ENCODE data around the gene KCTD1. TPM values are rescaled to one million over a fixed set of nuclear protein-coding genes. Genes with fewer than 3 reads are reported as not detected.

The KCTD1 gene
- total RNA-seq, 1 experiment from 2014 or later: 4.1 TPM

DNA sequence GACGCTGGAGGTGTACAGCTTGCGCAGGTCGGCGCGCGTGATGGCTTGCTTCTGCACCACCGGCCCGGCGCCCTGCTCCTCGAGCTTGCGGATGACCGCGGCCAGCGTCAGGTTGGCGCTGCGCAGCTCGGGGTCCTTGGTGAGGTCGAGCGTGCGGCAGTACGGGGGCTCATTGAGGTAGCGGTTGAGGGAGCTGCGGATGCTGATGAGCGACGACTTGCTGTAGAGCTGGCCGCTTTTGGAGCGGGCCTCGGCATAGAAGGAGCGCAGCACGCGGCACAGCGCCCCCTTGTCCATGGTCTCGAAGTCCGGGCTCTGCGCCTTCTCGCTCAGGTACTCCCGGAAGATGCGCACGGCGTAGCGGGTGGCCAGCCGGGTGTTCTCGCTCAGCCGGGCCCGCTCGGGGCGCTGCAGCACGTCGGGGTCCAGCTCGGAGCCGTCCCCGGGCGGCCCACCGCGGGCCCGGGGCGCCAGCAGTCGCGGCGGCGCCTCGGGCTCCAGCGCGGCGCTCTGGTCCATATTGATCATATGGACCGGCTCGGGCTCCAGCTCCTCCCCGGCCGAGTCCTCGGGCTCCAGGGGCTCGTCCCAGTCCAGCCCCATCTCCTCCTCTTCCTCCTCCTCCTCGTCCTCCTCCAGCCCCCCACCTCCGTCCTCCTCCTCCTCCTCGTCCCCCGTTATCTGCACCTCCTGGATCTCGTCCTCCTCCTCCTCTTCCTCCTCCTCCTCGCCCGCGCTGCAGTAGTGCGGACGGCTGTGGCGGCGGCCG lies 523 bp downstream of the KCTD1 start:
- no TSS peak for BruUV-seq (replicated peaks)
- no peaks in the 10 kb centered on the region for H3K36me3 ChIP-seq (ENCODE audit: insufficient read depth, low read length, poor library complexity, severe bottlenecking)
- H3K4me1 ChIP-seq (ENCODE audit: insufficient read depth, low read length, poor library complexity, severe bottlenecking): peaks cover 7% of the 10 kb centered on the region
- ChIA-PET POLR2A (ENCODE audit: low non-redundant PET) (interaction anchor here (0.6 kb wide), 1 partner anchor 383 kb away, joined by 3 read pairs; no protein-coding TSS in a partner anchor), CTCF (interaction anchor here (1.0 kb wide), 1 partner anchor 164 kb away, joined by 3 read pairs; no protein-coding TSS in a partner anchor)
- no peak overlapping the region for H3K27ac ChIP-seq (ENCODE audit: low read depth, low read length, poor library complexity, severe bottlenecking)
- intact Hi-C loops (cut with micrococcal nuclease; ENCODE audit: unreplicated experiment): no loop called here
- DNase-seq (ENCODE audit: low spot score): peak; percentile 78
- peaks cover 68% of the 10 kb centered on the region for H3K27me3 ChIP-seq (replicated peaks; ENCODE audit: insufficient read depth, low read depth, low read length, poor library complexity)
- TF ChIP-seq EZH2 (IDR thresholded peaks at IDR 0.05; ENCODE audit: borderline replicate concordance, low read depth, low read length, poor library complexity, severe bottlenecking): peak; percentile 72
- TF ChIP-seq, protein P1, sequence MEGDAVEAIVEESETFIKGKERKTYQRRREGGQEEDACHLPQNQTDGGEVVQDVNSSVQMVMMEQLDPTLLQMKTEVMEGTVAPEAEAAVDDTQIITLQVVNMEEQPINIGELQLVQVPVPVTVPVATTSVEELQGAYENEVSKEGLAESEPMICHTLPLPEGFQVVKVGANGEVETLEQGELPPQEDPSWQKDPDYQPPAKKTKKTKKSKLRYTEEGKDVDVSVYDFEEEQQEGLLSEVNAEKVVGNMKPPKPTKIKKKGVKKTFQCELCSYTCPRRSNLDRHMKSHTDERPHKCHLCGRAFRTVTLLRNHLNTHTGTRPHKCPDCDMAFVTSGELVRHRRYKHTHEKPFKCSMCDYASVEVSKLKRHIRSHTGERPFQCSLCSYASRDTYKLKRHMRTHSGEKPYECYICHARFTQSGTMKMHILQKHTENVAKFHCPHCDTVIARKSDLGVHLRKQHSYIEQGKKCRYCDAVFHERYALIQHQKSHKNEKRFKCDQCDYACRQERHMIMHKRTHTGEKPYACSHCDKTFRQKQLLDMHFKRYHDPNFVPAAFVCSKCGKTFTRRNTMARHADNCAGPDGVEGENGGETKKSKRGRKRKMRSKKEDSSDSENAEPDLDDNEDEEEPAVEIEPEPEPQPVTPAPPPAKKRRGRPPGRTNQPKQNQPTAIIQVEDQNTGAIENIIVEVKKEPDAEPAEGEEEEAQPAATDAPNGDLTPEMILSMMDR (conservative IDR thresholded peaks at IDR 0.05; ENCODE audit: low read depth, low read length): peak; percentile 55
- H3K9me3 ChIP-seq (ENCODE audit: low read depth, low read length, poor library complexity, severe bottlenecking): no peaks in the 10 kb centered on the region
- peak overlapping the region; percentile 72 for H3K4me3 ChIP-seq (ENCODE audit: low read depth, low read length, poor library complexity, severe bottlenecking)

DNA sequence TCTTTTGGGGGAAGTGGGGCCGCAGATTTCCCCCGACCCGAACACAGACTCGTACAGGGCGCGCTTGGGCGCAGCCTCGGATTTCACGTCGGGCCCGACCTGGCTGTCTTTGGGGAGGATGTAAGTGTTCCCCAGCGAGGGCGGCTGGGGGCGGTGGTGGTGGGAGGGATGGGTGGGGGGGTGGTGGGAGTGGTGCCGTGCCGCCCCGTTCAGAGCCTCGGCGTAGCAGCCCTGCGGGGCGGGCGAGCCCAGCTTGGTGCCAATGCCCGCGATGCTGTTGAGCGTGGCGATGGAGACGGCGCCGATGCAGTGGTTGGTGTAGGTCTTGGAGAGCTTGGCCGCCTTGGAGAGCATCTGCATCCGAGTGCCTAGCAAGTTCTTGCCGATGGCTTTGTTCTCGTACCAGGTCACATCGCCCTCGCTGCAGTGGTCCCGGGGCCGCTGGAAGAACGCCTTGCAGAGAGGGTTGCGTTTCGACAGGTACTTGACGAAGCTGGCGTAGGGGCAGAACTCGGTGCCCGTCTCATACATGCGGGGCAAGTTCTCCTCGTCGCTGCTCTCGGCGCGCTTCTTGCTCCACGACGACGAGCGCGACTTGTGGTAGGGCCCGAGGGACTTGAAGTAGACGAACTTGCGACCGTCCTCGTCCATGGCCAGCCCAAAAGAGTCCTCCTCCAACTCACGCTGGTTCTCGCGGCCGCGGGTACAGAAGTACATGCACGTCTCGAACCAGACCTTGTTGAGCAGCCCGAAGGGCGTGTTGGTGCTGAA lies 1.3 kb downstream of the KCTD1 start:
- ChIA-PET POLR2A (ENCODE audit: low non-redundant PET) (interaction anchor here (0.6 kb wide), 1 partner anchor 382 kb away, joined by 3 read pairs; no protein-coding TSS in a partner anchor), CTCF (no interaction called here)
- intact Hi-C loops (cut with micrococcal nuclease; ENCODE audit: unreplicated experiment): no loop called here
- Histone ChIP-seq H3K36me3 (ENCODE audit: insufficient read depth, low read length, poor library complexity, severe bottlenecking) (no peaks in the 10 kb centered on the region), H3K27ac (ENCODE audit: low read depth, low read length, poor library complexity, severe bottlenecking) (no peak overlapping the region), H3K4me3 (ENCODE audit: low read depth, low read length, poor library complexity, severe bottlenecking) (peak overlapping the region; percentile 72), H3K4me1 (ENCODE audit: insufficient read depth, low read length, poor library complexity, severe bottlenecking) (peaks cover 7% of the 10 kb centered on the region), H3K27me3 (replicated peaks; ENCODE audit: insufficient read depth, low read depth, low read length, poor library complexity) (peaks cover 60% of the 10 kb centered on the region), H3K9me3 (ENCODE audit: low read depth, low read length, poor library complexity, severe bottlenecking) (no peaks in the 10 kb centered on the region)
- peak; percentile 11 for DNase-seq (ENCODE audit: low spot score)
- TF ChIP-seq, protein P1 (conservative IDR thresholded peaks at IDR 0.05; ENCODE audit: low read depth, low read length): no peak
- TF ChIP-seq EZH2 (IDR thresholded peaks at IDR 0.05; ENCODE audit: borderline replicate concordance, low read depth, low read length, poor library complexity, severe bottlenecking): no peak
- BruUV-seq (replicated peaks): no TSS peak

DNA sequence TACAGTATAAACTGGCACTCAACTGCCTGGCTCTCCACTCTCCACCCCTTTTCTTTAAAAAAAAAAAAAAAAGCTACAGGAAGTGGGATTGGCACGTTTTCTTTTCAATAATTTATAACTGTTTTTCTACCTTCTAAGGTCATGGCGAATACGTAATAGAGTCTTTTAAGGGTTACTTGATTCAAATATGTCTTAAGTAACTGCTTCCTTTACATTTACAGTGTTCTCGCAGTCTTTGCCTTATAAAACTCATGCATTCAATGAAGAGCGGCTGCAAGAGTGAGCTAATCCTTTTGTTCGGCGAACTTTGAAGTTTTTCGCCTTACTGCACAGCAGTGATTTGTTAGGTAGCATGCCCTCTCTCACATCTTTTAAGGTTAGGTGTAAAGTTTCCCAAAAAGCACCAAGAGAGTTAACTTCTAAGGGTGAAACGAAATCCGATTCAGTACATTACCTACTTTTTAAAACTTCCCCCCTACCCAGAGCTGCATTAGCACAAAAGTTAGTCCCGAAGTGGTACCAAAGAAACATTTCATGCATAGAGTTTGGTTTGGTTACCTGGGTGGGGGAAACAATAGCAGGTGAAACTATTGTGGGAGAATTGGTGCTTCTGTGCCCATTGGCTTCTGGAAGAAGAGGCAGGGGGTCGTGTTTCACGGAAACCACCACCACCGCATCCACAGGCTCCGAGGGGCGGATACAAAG lies 2.0 kb downstream of the KCTD1 start:
- CTCF ChIA-PET: interaction anchor here (0.6 kb wide), 2 partner anchors 214 to 632 kb away, joined by 3 to 5 read pairs; no protein-coding TSS in a partner anchor

More for the DNA sequence above, 2.0 kb downstream of the KCTD1 start:
- Histone ChIP-seq H3K27me3 (replicated peaks; ENCODE audit: insufficient read depth, low read depth, low read length, poor library complexity) (peaks cover 53% of the 10 kb centered on the region), H3K27ac (ENCODE audit: low read depth, low read length, poor library complexity, severe bottlenecking) (no peak overlapping the region), H3K36me3 (ENCODE audit: insufficient read depth, low read length, poor library complexity, severe bottlenecking) (no peaks in the 10 kb centered on the region), H3K4me1 (ENCODE audit: insufficient read depth, low read length, poor library complexity, severe bottlenecking) (peaks cover 7% of the 10 kb centered on the region), H3K4me3 (ENCODE audit: low read depth, low read length, poor library complexity, severe bottlenecking) (no peak overlapping the region), H3K9me3 (ENCODE audit: low read depth, low read length, poor library complexity, severe bottlenecking) (no peaks in the 10 kb centered on the region)
- TF ChIP-seq, protein P1 (conservative IDR thresholded peaks at IDR 0.05; ENCODE audit: low read depth, low read length): no peak
- TF ChIP-seq EZH2 (IDR thresholded peaks at IDR 0.05; ENCODE audit: borderline replicate concordance, low read depth, low read length, poor library complexity, severe bottlenecking): no peak
- BruUV-seq (replicated peaks): no TSS peak
- DNase-seq (ENCODE audit: low spot score): peak; percentile 10
- intact Hi-C loops (cut with micrococcal nuclease; ENCODE audit: unreplicated experiment): no loop called here
- POLR2A ChIA-PET (ENCODE audit: low non-redundant PET): interaction anchor here (0.5 to 0.6 kb wide), 2 partner anchors 19 to 160 kb away, joined by 4 to 5 read pairs; no protein-coding TSS in a partner anchor
